HepG2 (cell line): ENCODE measurements around the gene ISLR2. TPM values are rescaled to one million over a fixed set of nuclear protein-coding genes. Genes with fewer than 3 reads are reported as not detected.

Source experiments
- ATAC-seq: fragments of 200-7000 bp; cut with Tn5 transposase; 3 replicates; pipeline ENCODE4 v1.9.1; 2020; ENCODE audit warnings: mild to moderate bottlenecking, moderate library complexity
- BruUV-seq: library from RNA; stranded (reverse); fragments of 400-500 nt; replicated peaks from 2 replicates; lab custom pipeline; 2021; lab: Mats Ljungman, UMichigan
- CTCF ChIA-PET: fragments of 300-600 bp; formaldehyde crosslinking; extraction: SDS; loops from one replicate; lab custom pipeline; 2021; ENCODE audit warnings: low total read pairs, inconsistent platforms, low intra/inter-chr PET ratio; lab: Yijun Ruan, JAX
- POLR2A ChIA-PET: fragments of 350-600 bp; sonication (Branson Sonifier 250); formaldehyde crosslinking; loops from one replicate; lab custom pipeline; 2020; ENCODE audit warnings: antibody characterized with exemption, inconsistent platforms; lab: Yijun Ruan, JAX
- DNase-seq: peaks from one replicate; pipeline ENCODE4 v3.0.0-alpha.2; 2015; ENCODE audit warnings: low spot score
- FAIRE-seq: peaks from 3 replicates; lab custom pipeline; 2011; peaks lifted over from hg19 to GRCh38; lab: Jason Lieb, UNC
- H2AFZ ChIP-seq: one replicate; pipeline ENCODE4 v1.6.1; 2011; ENCODE audit warnings: low read length, inconsistent platforms
- H3K27ac ChIP-seq: fragments of 300-600 bp; 3 replicates; pipeline ENCODE4 v1.8.0; 2011; ENCODE audit warnings: mixed run types, mild to moderate bottlenecking, mixed read lengths, low read length, inconsistent platforms; ENCODE audit not compliant: insufficient read depth; ENCODE audit errors: extremely low read length
- H3K27me3 ChIP-seq, 2 experiments: fragments of 200-600 bp in 1 of 2; 2 replicates in 1 of 2; 3 replicates in 1 of 2; pipeline versions ENCODE4 v1.6.0 to v1.8.0; 2011; ENCODE audit warnings: low read length in 2 of 2, mild to moderate bottlenecking in 2 of 2, moderate library complexity in 2 of 2, inconsistent platforms in 1 of 2; ENCODE audit not compliant: insufficient read depth in 2 of 2, control insufficient read depth in 1 of 2
- H3K36me3 ChIP-seq, 2 experiments: fragments of 200-600 bp in 1 of 2; replicated peaks in 1 of 2; 2 replicates in 1 of 2; 3 replicates in 1 of 2; pipeline versions ENCODE4 v1.5.1 to v1.8.0; 2011; ENCODE audit warnings: low read length in 2 of 2, inconsistent platforms in 1 of 2; ENCODE audit not compliant: insufficient read depth in 2 of 2, control insufficient read depth in 1 of 2
- H3K4me1 ChIP-seq: 2 replicates; pipeline ENCODE4 v1.5.1; 2012; ENCODE audit warnings: low read length, inconsistent platforms; ENCODE audit not compliant: insufficient read depth
- H3K4me2 ChIP-seq: 2 replicates; pipeline ENCODE4 v1.6.0; 2011; ENCODE audit warnings: low read depth, low read length, inconsistent platforms
- H3K4me3 ChIP-seq, 3 experiments: fragments of 200-600 bp in 1 of 3; sonication (generic), shearing (Covaris generic) in 1 of 3; replicated peaks in 1 of 3; 2 replicates each; pipeline ENCODE4 v1.5.1; 2011 to 2016; ENCODE audit warnings: low read length in 3 of 3, inconsistent platforms in 2 of 3, low read depth in 2 of 3, mild to moderate bottlenecking in 2 of 3, control low read depth in 1 of 3, mixed read lengths in 1 of 3; ENCODE audit not compliant: insufficient read depth in 1 of 3
- H3K79me2 ChIP-seq: one replicate; pipeline ENCODE4 v1.6.1; 2011; ENCODE audit warnings: low read length, inconsistent platforms; ENCODE audit not compliant: insufficient read depth
- H3K9ac ChIP-seq: 2 replicates; pipeline ENCODE4 v1.6.0; 2011; ENCODE audit warnings: mild to moderate bottlenecking, low read depth, low read length, inconsistent platforms; ENCODE audit not compliant: insufficient read depth
- H3K9me3 ChIP-seq: 2 replicates; pipeline ENCODE4 v1.5.1; 2012; ENCODE audit warnings: mild to moderate bottlenecking, low read length
- H4K20me1 ChIP-seq: 2 replicates; pipeline ENCODE4 v1.6.0; 2011; ENCODE audit warnings: inconsistent platforms, mild to moderate bottlenecking, low read length, moderate library complexity; ENCODE audit not compliant: insufficient read depth
- AHDC1 ChIP-seq: sonication (generic); formaldehyde crosslinking; IDR thresholded peaks from 2 replicates; pipeline ENCODE4 v1.5.1; 2020; ENCODE audit warnings: mild to moderate bottlenecking, missing genetic modification reagents, borderline replicate concordance
- CAMTA2 ChIP-seq: sonication (generic); formaldehyde crosslinking; IDR thresholded peaks from 2 replicates; pipeline ENCODE4 v1.4.0; 2020; ENCODE audit warnings: mild to moderate bottlenecking, missing genetic modification reagents, borderline replicate concordance
- DMAP1 ChIP-seq: IDR thresholded peaks from 2 replicates; pipeline ENCODE4 v1.6.1; 2016
- PHF21A ChIP-seq: sonication (generic); formaldehyde crosslinking; IDR thresholded peaks from 2 replicates; pipeline ENCODE4 v1.5.0; 2020; ENCODE audit warnings: mild to moderate bottlenecking, missing genetic modification reagents
- RBAK ChIP-seq: sonication (generic); formaldehyde crosslinking; IDR thresholded peaks from 2 replicates; pipeline ENCODE4 v1.5.1; 2020; ENCODE audit warnings: mild to moderate bottlenecking, missing genetic modification reagents
- TMF1 ChIP-seq: sonication (generic); formaldehyde crosslinking; IDR thresholded peaks from 2 replicates; pipeline ENCODE4 v1.8.1; 2022; ENCODE audit warnings: low read depth, missing genetic modification reagents
- ZBTB2 ChIP-seq: sonication (generic); formaldehyde crosslinking; IDR thresholded peaks from 2 replicates; pipeline ENCODE4 v1.8.0; 2022; ENCODE audit warnings: low read depth, missing genetic modification reagents
- ZNF205 ChIP-seq: IDR thresholded peaks from 2 replicates; pipeline ENCODE4 v1.6.1; 2018; ENCODE audit warnings: missing biosample characterization, missing genetic modification reagents
- ZNF367 ChIP-seq: sonication (generic); formaldehyde crosslinking; IDR thresholded peaks from 2 replicates; pipeline ENCODE4 v1.4.0; 2020; ENCODE audit warnings: missing genetic modification reagents, borderline replicate concordance
- WGBS: methylation state at CpG from one replicate; pipeline ENCODE4 v1.1.6; 2017; ENCODE audit warnings: low lambda C conversion rate; 5-methylcytosine and 5-hydroxymethylcytosine counted together
- in situ Hi-C: cut with HindIII; loops from 2 replicates; pipeline ENCODE4 v1.10.0; 2017; ENCODE audit warnings: low pct_unique_long_range_greater_than_20kb; ENCODE audit not compliant: extremely low pct_ligation_motif_present
- intact Hi-C: fragments of 100-400 bp; cut with micrococcal nuclease; formaldehyde crosslinking; loops from one replicate; pipeline ENCODE4 v1.10.0; 2022; ENCODE audit not compliant: unreplicated experiment
- polyA plus RNA-seq, 8 experiments: library from polyadenylated mRNA; depleted of rRNA in 3 of 8; stranded (reverse) in 7 of 8; unstranded in 1 of 8; fragments of >200 nt; fragmentation: Illumina TruSeq in 4 of 8; extraction: Trizol in 4 of 8; gene quantifications; 2 replicates each; pipeline versions ENCODE4 v1.2.1 to v1.2.3, GENCODE V29; 2011 to 2016; ENCODE audit warnings: low read depth in 4 of 8, missing spikeins in 1 of 8, mixed read lengths in 1 of 8; ENCODE audit not compliant: insufficient read depth in 1 of 8
- total RNA-seq, 5 experiments: library from RNA; depleted of rRNA; stranded (reverse); fragments of >200 nt; fragmentation: Illumina TruSeq; extraction: Trizol; gene quantifications; 2 replicates each; pipeline ENCODE4 v1.2.3, GENCODE V29; 2016; ENCODE audit warnings: low read depth in 1 of 5

ISLR2 gene
- total and polyA plus RNA-seq, 2 of the 13 experiments (the other 11 are each of a cell fraction or from before 2014, with no cell fraction given): not detected

- Histone ChIP-seq H3K27ac (no peak overlapping the region), H3K27me3 (peaks cover 16 to 52% of the 10 kb centered on the region in 2 experiments), H3K79me2 (no peaks in the 10 kb centered on the region), H3K4me3 (no peak overlapping the region), H2AFZ (no peak overlapping the region), H3K9me3 (no peaks in the 10 kb centered on the region)
- in situ Hi-C loops: no loop called here
- no TSS peak for BruUV-seq
- WGBS: 78% methylated on average over 27 of the region's 27 CpGs
- TF ChIP-seq ZNF205: no peak
- no peak for TF ChIP-seq AHDC1
- TF ChIP-seq RBAK: no peak
- TF ChIP-seq CAMTA2 (CRISPR knock-in tag): no peak
- TF ChIP-seq TMF1: no peak
- TF ChIP-seq DMAP1 (CRISPR knock-in tag): no peak
- no peak for TF ChIP-seq ZBTB2 (CRISPR knock-in tag)
- TF ChIP-seq ZNF367 (CRISPR knock-in tag): no peak
- TF ChIP-seq PHF21A: no peak
- TF ChIP-seq, all 625 proteins: peak for 0
- ATAC-seq: no peak
- H3K4me1 ChIP-seq: no peaks in the 10 kb centered on the region
- H4K20me1 ChIP-seq: 0 out of 2 replicates have a peak, but pooled peaks cover 3% of the 10 kb centered on the region
- no peaks in the 10 kb centered on the region for H3K36me3 ChIP-seq
- FAIRE-seq: no peak
- intact Hi-C loops: no loop called here
- CTCF ChIA-PET: no interaction called here
- DNase-seq: no peak
- no peak overlapping the region for H3K4me2 ChIP-seq
- H3K9ac ChIP-seq: no peak overlapping the region
- POLR2A ChIA-PET: no interaction called here
Observed at GRCh38 chr15:74135041-74135565, 4.7 kb downstream of the ISLR2 start.
